ENCODE data around the gene CRLF2. TPM values are rescaled to one million over a fixed set of nuclear protein-coding genes. Genes with fewer than 3 reads are reported as not detected.
"Not testable (repeated sequence)": the region's sequence is repeated elsewhere in the genome, so short reads cannot be mapped to it uniquely, and the experiment has no call there.

Gene CRLF2
- total RNA-seq, 1 donor, result not detected

GRCh38 chrX:1164322-1165288 lies 47.8 kb downstream of the CRLF2 start:
- TF ChIP-seq, protein P1, sequence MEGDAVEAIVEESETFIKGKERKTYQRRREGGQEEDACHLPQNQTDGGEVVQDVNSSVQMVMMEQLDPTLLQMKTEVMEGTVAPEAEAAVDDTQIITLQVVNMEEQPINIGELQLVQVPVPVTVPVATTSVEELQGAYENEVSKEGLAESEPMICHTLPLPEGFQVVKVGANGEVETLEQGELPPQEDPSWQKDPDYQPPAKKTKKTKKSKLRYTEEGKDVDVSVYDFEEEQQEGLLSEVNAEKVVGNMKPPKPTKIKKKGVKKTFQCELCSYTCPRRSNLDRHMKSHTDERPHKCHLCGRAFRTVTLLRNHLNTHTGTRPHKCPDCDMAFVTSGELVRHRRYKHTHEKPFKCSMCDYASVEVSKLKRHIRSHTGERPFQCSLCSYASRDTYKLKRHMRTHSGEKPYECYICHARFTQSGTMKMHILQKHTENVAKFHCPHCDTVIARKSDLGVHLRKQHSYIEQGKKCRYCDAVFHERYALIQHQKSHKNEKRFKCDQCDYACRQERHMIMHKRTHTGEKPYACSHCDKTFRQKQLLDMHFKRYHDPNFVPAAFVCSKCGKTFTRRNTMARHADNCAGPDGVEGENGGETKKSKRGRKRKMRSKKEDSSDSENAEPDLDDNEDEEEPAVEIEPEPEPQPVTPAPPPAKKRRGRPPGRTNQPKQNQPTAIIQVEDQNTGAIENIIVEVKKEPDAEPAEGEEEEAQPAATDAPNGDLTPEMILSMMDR (IDR thresholded peaks at IDR 0.05; ENCODE audit: insufficient read depth, low read depth, low read length), result no peak
- DNase-seq (ENCODE audit: low read depth), result no peak
- H3K4me3 ChIP-seq (ENCODE audit: low read depth, low read length), result no peak overlapping the region

DNA sequence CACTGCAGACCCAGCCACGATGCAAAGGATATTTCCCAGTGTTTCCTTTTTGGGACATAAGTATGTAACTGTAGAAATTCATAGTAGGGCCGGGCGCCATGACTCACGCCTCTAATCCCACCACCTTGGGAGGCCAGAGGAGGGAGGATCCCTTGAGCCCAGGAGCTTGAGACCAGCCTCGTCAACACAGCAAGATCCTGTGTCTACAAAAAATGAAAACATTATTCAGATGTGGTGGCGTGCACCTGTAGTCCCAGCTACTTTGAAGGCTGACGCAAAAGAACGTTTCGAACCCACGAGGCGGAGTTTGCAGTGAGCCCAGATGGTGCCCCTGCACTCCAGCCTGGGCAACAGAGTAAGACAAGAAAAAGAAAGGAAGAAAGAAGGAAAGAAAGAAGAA lies 49.2 kb downstream of the CRLF2 start:
- no peak overlapping the region for H3K4me3 ChIP-seq (ENCODE audit: low read depth, low read length)
- DNase-seq (ENCODE audit: low read depth), result no peak
- TF ChIP-seq, protein P1 (IDR thresholded peaks at IDR 0.05; ENCODE audit: insufficient read depth, low read depth, low read length), result no peak

- TF ChIP-seq, protein P1 (IDR thresholded peaks at IDR 0.05; ENCODE audit: insufficient read depth, low read depth, low read length), result no peak
Measured at GRCh38 chrX:1162119-1162916, 50.1 kb downstream of the CRLF2 start.

DNA sequence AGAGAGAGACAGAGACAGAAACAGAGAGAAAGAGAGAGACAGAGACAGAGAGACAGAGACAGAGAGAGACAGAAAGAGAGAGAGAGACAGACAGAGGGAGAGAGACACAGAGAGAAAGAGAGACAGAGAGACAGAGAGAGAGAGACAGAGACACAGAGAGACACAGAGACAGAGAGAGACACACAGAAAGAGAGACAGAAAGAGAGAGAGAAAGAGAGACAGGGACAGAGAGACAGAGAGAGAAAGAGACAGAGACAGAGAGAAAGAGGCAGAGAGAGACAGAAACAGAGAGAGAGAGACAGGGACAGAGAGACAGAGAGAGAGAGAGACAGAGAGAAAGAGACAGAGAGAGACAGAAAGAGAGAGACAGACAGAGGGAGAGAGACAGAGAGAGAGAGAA lies 52.9 kb downstream of the CRLF2 start:
- TF ChIP-seq, protein P1 (IDR thresholded peaks at IDR 0.05; ENCODE audit: insufficient read depth, low read depth, low read length), result no peak
- no peak overlapping the region for H3K4me3 ChIP-seq (ENCODE audit: low read depth, low read length)
- no peak for DNase-seq (ENCODE audit: low read depth)

More at GRCh38 chrX:1162119-1162916, 50.1 kb downstream of the CRLF2 start:
- DNase-seq (ENCODE audit: low read depth), result no peak
- H3K4me3 ChIP-seq (ENCODE audit: low read depth, low read length), result no peak overlapping the region

GRCh38 chrX:1156681-1157455 lies 55.6 kb downstream of the CRLF2 start:
- not testable (repeated sequence) for DNase-seq (ENCODE audit: low read depth); H3K4me3 ChIP-seq (ENCODE audit: low read depth, low read length)

DNA sequence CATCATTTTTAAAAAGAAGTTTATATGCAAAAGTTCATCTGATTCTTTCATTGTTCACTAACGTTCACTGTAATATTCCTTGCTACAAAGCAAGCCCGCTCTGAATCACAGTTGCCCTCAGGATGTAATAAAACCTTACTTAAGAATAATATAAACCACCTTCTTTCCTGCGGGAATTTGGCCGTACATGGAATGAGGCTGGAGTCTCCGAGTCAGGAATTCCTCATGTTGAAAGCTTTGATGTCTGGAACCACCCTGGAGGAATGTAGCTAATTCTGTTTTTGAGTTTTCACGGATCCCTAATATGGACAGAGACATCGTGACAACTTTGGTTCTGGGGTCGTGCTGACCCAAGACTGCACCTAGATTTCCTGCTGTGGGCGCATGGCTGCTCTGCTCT lies 58.5 kb downstream of the CRLF2 start:
- TF ChIP-seq, protein P1 (IDR thresholded peaks at IDR 0.05; ENCODE audit: insufficient read depth, low read depth, low read length), result no peak
- H3K4me3 ChIP-seq (ENCODE audit: low read depth, low read length), result no peak overlapping the region
- DNase-seq (ENCODE audit: low read depth), result no peak

Data from fibroblast of villous mesenchyme (primary cell).